Kidney epithelial cell (primary cell): ENCODE data around the gene LEF1. TPM values are rescaled to one million over a fixed set of nuclear protein-coding genes. Genes with fewer than 3 reads are reported as not detected.

Source experiments
- DNase-seq: peaks from one replicate; pipeline ENCODE4 v3.0.0-alpha.2; 2010; ENCODE audit warnings: low read depth
- H3K27me3 ChIP-seq: 2 replicates; pipeline ENCODE4 v1.6.0; 2011; ENCODE audit warnings: low read length; ENCODE audit not compliant: control insufficient read depth, insufficient read depth
- H3K36me3 ChIP-seq: 2 replicates; pipeline ENCODE4 v1.5.1; 2011; ENCODE audit warnings: low read length; ENCODE audit not compliant: control insufficient read depth, insufficient read depth
- H3K4me3 ChIP-seq: 2 replicates; pipeline ENCODE4 v1.5.1; 2011; ENCODE audit warnings: low read depth, mild to moderate bottlenecking, control low read depth, low read length
- CTCF ChIP-seq: IDR thresholded peaks from 2 replicates; pipeline ENCODE4 v1.5.1; 2011; ENCODE audit warnings: mild to moderate bottlenecking, moderate library complexity, low read length, control low read depth, inconsistent platforms; ENCODE audit not compliant: insufficient read depth, poor library complexity, severe bottlenecking
- total RNA-seq: library from RNA; depleted of rRNA; stranded (reverse); fragments of >200 nt; gene quantifications from 2 replicates; pipeline ENCODE4 v1.2.3, GENCODE V29; 2015

The LEF1 gene
- total RNA-seq, 1 donor from 2014 or later, result 13.2 TPM

- Histone ChIP-seq H3K4me3 (no peak overlapping the region), H3K27me3 (no peaks in the 10 kb centered on the region), H3K36me3 (no peaks in the 10 kb centered on the region)
- DNase-seq, result no peak
- TF ChIP-seq CTCF, result no peak
Observed at GRCh38 chr4:108107101-108107500, 61.6 kb downstream of the LEF1 start.

GRCh38 chr4:108106186-108106585 is 62.5 kb downstream of the LEF1 start:
- Histone ChIP-seq H3K27me3 (no peaks in the 10 kb centered on the region), H3K36me3 (no peaks in the 10 kb centered on the region), H3K4me3 (no peak overlapping the region)
- DNase-seq, result no peak
- no peak for TF ChIP-seq CTCF

- no peak for DNase-seq
- no peak for TF ChIP-seq CTCF
- Histone ChIP-seq H3K4me3 (no peak overlapping the region), H3K27me3 (no peaks in the 10 kb centered on the region), H3K36me3 (no peaks in the 10 kb centered on the region)
Observed at GRCh38 chr4:108103099-108103862, 65.5 kb downstream of the LEF1 start.

- H3K36me3 ChIP-seq, result no peaks in the 10 kb centered on the region
- DNase-seq, result no peak
- no peak for TF ChIP-seq CTCF
- no peaks in the 10 kb centered on the region for H3K27me3 ChIP-seq
- no peak overlapping the region for H3K4me3 ChIP-seq
Observed at GRCh38 chr4:108100827-108101226, 67.9 kb downstream of the LEF1 start.

GRCh38 chr4:108099838-108100237 is 68.9 kb downstream of the LEF1 start:
- H3K4me3 ChIP-seq, result no peak overlapping the region
- no peak for DNase-seq
- TF ChIP-seq CTCF, result no peak
- H3K36me3 ChIP-seq, result no peaks in the 10 kb centered on the region
- no peaks in the 10 kb centered on the region for H3K27me3 ChIP-seq
